Endothelial cell of umbilical vein (primary cell): ENCODE measurements around the gene C3orf62. TPM values are rescaled to one million over a fixed set of nuclear protein-coding genes. Genes with fewer than 3 reads are reported as not detected.

Experiments
- BruUV-seq: library from RNA; stranded (reverse); fragments of 400-500 nt; replicated peaks from 2 replicates; lab custom pipeline; 2021; lab: Mats Ljungman, UMichigan
- CTCF ChIA-PET: fragments of 300-600, 350-600 bp; sonication (Branson Sonifier 250); formaldehyde crosslinking; loops from one replicate; lab custom pipeline; 2021; ENCODE audit warnings: antibody characterized with exemption, inconsistent platforms; lab: Charles Lee
- POLR2A ChIA-PET: fragments of 300-600, 350-600 bp; sonication (Branson Sonifier 250); formaldehyde crosslinking; loops from one replicate; lab custom pipeline; 2021; ENCODE audit warnings: antibody characterized with exemption, inconsistent platforms; lab: Charles Lee
- DNase-seq: peaks from one replicate; pipeline ENCODE4 v3.0.0-alpha.2; 2011; ENCODE audit warnings: low read depth, low spot score
- FAIRE-seq: peaks from 2 replicates; lab custom pipeline; 2011; peaks lifted over from hg19 to GRCh38; lab: Jason Lieb, UNC
- H2AFZ ChIP-seq: 2 replicates; pipeline ENCODE4 v1.6.0; 2012; ENCODE audit warnings: low read depth, low read length, control low read depth, inconsistent platforms
- H3K27ac ChIP-seq: 2 replicates; pipeline ENCODE4 v1.5.1; 2011; ENCODE audit warnings: low read depth, mild to moderate bottlenecking, control low read depth, low read length, moderate library complexity; ENCODE audit not compliant: insufficient read depth
- H3K27me3 ChIP-seq, 2 experiments: 2 replicates each; pipeline versions ENCODE4 v1.6.0 to v1.6.1; 2011; ENCODE audit warnings: low read length in 2 of 2, mixed read lengths in 1 of 2; ENCODE audit not compliant: control insufficient read depth in 2 of 2, insufficient read depth in 2 of 2
- H3K36me3 ChIP-seq, 2 experiments: 2 replicates in 1 of 2; 3 replicates in 1 of 2; pipeline ENCODE4 v1.5.1; 2011; ENCODE audit warnings: low read length in 2 of 2, mild to moderate bottlenecking in 1 of 2, moderate library complexity in 1 of 2; ENCODE audit not compliant: control insufficient read depth in 2 of 2, insufficient read depth in 2 of 2; ENCODE audit errors: extremely low read depth in 1 of 2
- H3K4me1 ChIP-seq: 3 replicates; pipeline ENCODE4 v1.5.1; 2011; ENCODE audit warnings: mild to moderate bottlenecking, low read length; ENCODE audit not compliant: control insufficient read depth, insufficient read depth; ENCODE audit errors: extremely low read depth
- H3K4me2 ChIP-seq: 2 replicates; pipeline ENCODE4 v1.6.1; 2011; ENCODE audit warnings: low read length, control low read depth, mixed read lengths; ENCODE audit not compliant: insufficient read depth
- H3K4me3 ChIP-seq, 3 experiments: fragments of 200-600 bp in 1 of 3; sonication (generic), shearing (Covaris generic) in 1 of 3; replicated peaks in 1 of 3; 2 replicates each; pipeline ENCODE4 v1.5.1; 2011 to 2016; ENCODE audit warnings: control low read depth in 3 of 3, low read length in 3 of 3, mild to moderate bottlenecking in 2 of 3, inconsistent platforms in 1 of 3, low read depth in 1 of 3, moderate library complexity in 1 of 3; ENCODE audit not compliant: insufficient read depth in 1 of 3
- H3K79me2 ChIP-seq: 2 replicates; pipeline ENCODE4 v1.6.0; 2012; ENCODE audit warnings: low read length, inconsistent platforms; ENCODE audit not compliant: control insufficient read depth, insufficient read depth
- H3K9ac ChIP-seq: replicated peaks from 2 replicates; pipeline ENCODE3; 2011; ENCODE audit warnings: low read length, control low read depth; ENCODE audit not compliant: insufficient read depth; ENCODE audit errors: extremely low read depth
- H3K9me1 ChIP-seq: replicated peaks from 3 replicates; pipeline ENCODE4 v1.6.0; 2011; ENCODE audit warnings: mild to moderate bottlenecking, low read length; ENCODE audit not compliant: control insufficient read depth, insufficient read depth; ENCODE audit errors: extremely low read depth
- H3K9me3 ChIP-seq: replicated peaks from 2 replicates; pipeline ENCODE4 v1.5.1; 2012; ENCODE audit warnings: low read length, inconsistent platforms; ENCODE audit not compliant: control insufficient read depth, insufficient read depth
- H4K20me1 ChIP-seq: replicated peaks from 2 replicates; pipeline ENCODE3; 2011; ENCODE audit warnings: mild to moderate bottlenecking, low read length; ENCODE audit not compliant: control insufficient read depth, insufficient read depth; ENCODE audit errors: extremely low read depth
- EZH2 ChIP-seq: IDR thresholded peaks from 2 replicates; pipeline ENCODE4 v1.6.1; 2012; ENCODE audit warnings: borderline replicate concordance, low read depth, mild to moderate bottlenecking, moderate library complexity, low read length, inconsistent platforms; ENCODE audit not compliant: severe bottlenecking
- FOS ChIP-seq: IDR thresholded peaks from 2 replicates; pipeline ENCODE4 v1.6.1; 2011; ENCODE audit warnings: mild to moderate bottlenecking, low read length, moderate library complexity, borderline replicate concordance; ENCODE audit not compliant: insufficient read depth
- GATA2 ChIP-seq: IDR thresholded peaks from 2 replicates; pipeline ENCODE4 v1.7.0; 2011; ENCODE audit warnings: low read depth, mild to moderate bottlenecking, moderate library complexity, mixed read lengths, low read length; ENCODE audit not compliant: insufficient read length, insufficient read depth
- JUN ChIP-seq: IDR thresholded peaks from 2 replicates; pipeline ENCODE4 v1.6.1; 2011; ENCODE audit warnings: borderline replicate concordance, low read depth; ENCODE audit not compliant: insufficient read length, insufficient read depth
- MAX ChIP-seq: IDR thresholded peaks from 2 replicates; pipeline ENCODE4 v1.6.1; 2011; ENCODE audit not compliant: insufficient read depth, insufficient read length
- MYC ChIP-seq: IDR thresholded peaks from one replicate; pipeline ENCODE4 v1.6.1; 2011; ENCODE audit warnings: mild to moderate bottlenecking, low read depth, low read length
- POLR2A ChIP-seq: IDR thresholded peaks from 2 replicates; pipeline ENCODE4 v1.6.1; 2012; ENCODE audit warnings: low read depth, mild to moderate bottlenecking, control low read depth, low read length
- POLR2AphosphoS5 ChIP-seq: IDR thresholded peaks from 2 replicates; pipeline ENCODE4 v1.6.1; 2012; ENCODE audit warnings: low read depth, mild to moderate bottlenecking, control low read depth, low read length, moderate library complexity; ENCODE audit not compliant: insufficient read depth
- dilution Hi-C: fragments of 300-500 bp; cut with MboI; formaldehyde crosslinking; loops from one replicate; pipeline ENCODE4 v1.15.0; 2019; ENCODE audit warnings: low sequenced_read_pairs; ENCODE audit not compliant: extremely low pct_ligation_motif_present
- intact Hi-C: fragments of 100-400 bp; cut with micrococcal nuclease; formaldehyde crosslinking; loops from one replicate; pipeline ENCODE4 v1.10.0; 2022
- polyA plus RNA-seq, 4 experiments: library from polyadenylated mRNA; depleted of rRNA in 3 of 4; stranded (reverse) in 3 of 4; unstranded in 1 of 4; fragments of >200 nt; gene quantifications; 2 replicates each; pipeline versions ENCODE4 v1.2.1 to v1.2.3, GENCODE V29; 2011 to 2012; ENCODE audit warnings: missing spikeins in 1 of 4
- total RNA-seq: library from RNA; stranded (reverse); gene quantifications from 2 replicates; pipeline ENCODE4 v1.2.3, GENCODE V29; 2021
- TF ChIP-seq, protein P1 (sequence below), 2 donors: IDR thresholded peaks; 1 replicate in 1 of 2; 2 replicates in 1 of 2; pipeline ENCODE4 v1.5.1; 2011; ENCODE audit warnings: low read length in 2 of 2, mild to moderate bottlenecking in 2 of 2, moderate library complexity in 2 of 2, control low read depth in 1 of 2, inconsistent platforms in 1 of 2, low read depth in 1 of 2; ENCODE audit not compliant: insufficient read depth in 1 of 2; ENCODE audit errors: extremely low read depth in 1 of 2

The C3orf62 gene
- total and polyA plus RNA-seq, 2 donors (not counting 3 experiments of a cell fraction or from before 2014, with no cell fraction given) = 2.8 to 5.6 TPM

DNA sequence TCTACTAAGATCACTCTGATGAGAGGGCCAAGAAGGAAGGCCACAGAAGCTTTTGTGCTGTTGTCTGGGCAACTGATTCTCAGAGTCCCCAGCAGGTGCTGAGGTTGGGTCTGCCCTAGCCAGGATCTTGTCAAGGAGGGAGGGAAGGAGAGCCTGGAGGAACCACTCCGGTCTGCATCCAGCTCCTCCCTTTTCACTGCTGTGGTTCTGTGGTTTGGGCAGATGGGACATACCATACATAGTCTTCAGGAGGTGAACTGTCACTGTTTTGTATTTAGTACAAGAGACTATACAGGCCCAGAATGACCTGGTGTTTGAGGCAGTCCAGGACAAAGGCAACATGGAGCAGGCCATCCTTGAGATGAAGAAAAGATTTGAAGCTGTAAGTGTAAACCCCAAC, 21.9 kb downstream of the C3orf62 start:
- Histone ChIP-seq H3K9ac (no peak overlapping the region), H3K27me3 (no peaks in the 10 kb centered on the region), H2AFZ (no peak overlapping the region), H3K27ac (no peak overlapping the region), H4K20me1 (no peaks in the 10 kb centered on the region), H3K9me3 (no peaks in the 10 kb centered on the region), H3K79me2 (no peaks in the 10 kb centered on the region), H3K4me3 (no peak overlapping the region), H3K9me1 (no peaks in the 10 kb centered on the region), H3K36me3 (no peaks in the 10 kb centered on the region), H3K4me2 (no peak overlapping the region), H3K4me1 (no peaks in the 10 kb centered on the region)
- DNase-seq (no peak), FAIRE-seq (no peak)
- no TSS peak for BruUV-seq
- POLR2A ChIA-PET = no interaction called here
- dilution Hi-C loops (no loop called here), intact Hi-C loops (no loop called here)
- CTCF ChIA-PET = interaction anchor here (1.1 to 1.4 kb wide), 2 partner anchors 12 to 84 kb away, joined by 4 to 7 read pairs; partner anchors contain the start of gene KLHDC8B
- TF ChIP-seq POLR2A (no peak), JUN (no peak), FOS (no peak), EZH2 (no peak), MYC (no peak), POLR2AphosphoS5 (no peak), MAX (no peak), GATA2 (no peak)
- TF ChIP-seq, protein P1, sequence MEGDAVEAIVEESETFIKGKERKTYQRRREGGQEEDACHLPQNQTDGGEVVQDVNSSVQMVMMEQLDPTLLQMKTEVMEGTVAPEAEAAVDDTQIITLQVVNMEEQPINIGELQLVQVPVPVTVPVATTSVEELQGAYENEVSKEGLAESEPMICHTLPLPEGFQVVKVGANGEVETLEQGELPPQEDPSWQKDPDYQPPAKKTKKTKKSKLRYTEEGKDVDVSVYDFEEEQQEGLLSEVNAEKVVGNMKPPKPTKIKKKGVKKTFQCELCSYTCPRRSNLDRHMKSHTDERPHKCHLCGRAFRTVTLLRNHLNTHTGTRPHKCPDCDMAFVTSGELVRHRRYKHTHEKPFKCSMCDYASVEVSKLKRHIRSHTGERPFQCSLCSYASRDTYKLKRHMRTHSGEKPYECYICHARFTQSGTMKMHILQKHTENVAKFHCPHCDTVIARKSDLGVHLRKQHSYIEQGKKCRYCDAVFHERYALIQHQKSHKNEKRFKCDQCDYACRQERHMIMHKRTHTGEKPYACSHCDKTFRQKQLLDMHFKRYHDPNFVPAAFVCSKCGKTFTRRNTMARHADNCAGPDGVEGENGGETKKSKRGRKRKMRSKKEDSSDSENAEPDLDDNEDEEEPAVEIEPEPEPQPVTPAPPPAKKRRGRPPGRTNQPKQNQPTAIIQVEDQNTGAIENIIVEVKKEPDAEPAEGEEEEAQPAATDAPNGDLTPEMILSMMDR (IDR thresholded peaks at IDR 0.05; ENCODE audit: extremely low read depth in 1 of 2, insufficient read depth in 1 of 2, low read depth in 1 of 2, low read length in 2 of 2) = no peak
